Mucosa of rectum (tissue), 2 donors: ENCODE measurements around the gene ZDHHC19.

ENCODE experiments used
- H3K27ac ChIP-seq, 2 donors: one replicate each; pipeline ENCODE4 v1.7.0; 2013; ENCODE audit warnings: inconsistent platforms in 2 of 2, low read depth in 2 of 2, low read length in 2 of 2
- H3K27me3 ChIP-seq, 2 donors: one replicate each; pipeline ENCODE4 v1.7.0; 2013; ENCODE audit warnings: low read length in 2 of 2; ENCODE audit not compliant: control insufficient read depth in 2 of 2, insufficient read depth in 2 of 2
- H3K36me3 ChIP-seq, 2 donors: one replicate each; pipeline ENCODE4 v1.7.0; 2013; ENCODE audit warnings: low read length in 2 of 2; ENCODE audit not compliant: control insufficient read depth in 2 of 2, insufficient read depth in 2 of 2
- H3K4me1 ChIP-seq, 2 donors: one replicate each; pipeline ENCODE4 v1.7.0; 2013; ENCODE audit warnings: low read length in 2 of 2, mild to moderate bottlenecking in 1 of 2; ENCODE audit not compliant: control insufficient read depth in 2 of 2, insufficient read depth in 2 of 2
- H3K4me3 ChIP-seq, 2 donors: one replicate each; pipeline ENCODE4 v1.7.0; 2013; ENCODE audit warnings: low read length in 2 of 2
- H3K9ac ChIP-seq, 2 donors: one replicate each; pipeline ENCODE4 v1.7.0; 2013; ENCODE audit warnings: low read length in 2 of 2, low read depth in 1 of 2, mild to moderate bottlenecking in 1 of 2
- H3K9me3 ChIP-seq, 2 donors: one replicate each; pipeline ENCODE4 v1.7.0; 2013; ENCODE audit warnings: low read length in 2 of 2; ENCODE audit not compliant: control insufficient read depth in 2 of 2
- donor health status: healthy.
- donor health status: Normal muscosa, but diverticular disease.

The ZDHHC19 gene

DNA sequence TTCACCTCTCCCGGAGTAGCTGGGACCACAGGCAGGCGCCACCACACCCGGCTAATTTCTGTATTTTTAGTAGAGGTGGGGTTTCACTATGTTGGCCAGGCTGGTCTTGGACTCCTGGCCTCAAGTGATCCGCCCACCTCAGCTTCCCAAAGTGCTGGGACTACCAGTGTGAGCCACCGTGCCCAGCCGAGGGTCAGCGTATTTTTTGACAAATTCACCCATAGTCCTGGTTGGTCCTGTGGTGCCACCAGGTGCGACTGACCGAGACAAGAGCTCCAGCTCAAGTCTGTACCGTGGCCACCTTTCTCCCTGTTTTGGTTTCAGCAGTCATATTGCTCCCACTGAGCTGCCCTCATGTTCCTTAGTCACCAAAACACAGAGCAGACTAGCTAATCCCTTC lies 13.9 kb upstream of the ZDHHC19 start:
- H3K4me3 ChIP-seq = no peak overlapping the region
- no peaks in the 10 kb centered on the region for H3K9me3 ChIP-seq
- no peak overlapping the region for H3K27ac ChIP-seq
- no peaks in the 10 kb centered on the region for H3K4me1 ChIP-seq
- H3K9ac ChIP-seq = no peak overlapping the region
- no peaks in the 10 kb centered on the region for H3K27me3 ChIP-seq
- H3K36me3 ChIP-seq = peaks cover 0 to 2% of the 10 kb centered on the region in 2 donors

DNA sequence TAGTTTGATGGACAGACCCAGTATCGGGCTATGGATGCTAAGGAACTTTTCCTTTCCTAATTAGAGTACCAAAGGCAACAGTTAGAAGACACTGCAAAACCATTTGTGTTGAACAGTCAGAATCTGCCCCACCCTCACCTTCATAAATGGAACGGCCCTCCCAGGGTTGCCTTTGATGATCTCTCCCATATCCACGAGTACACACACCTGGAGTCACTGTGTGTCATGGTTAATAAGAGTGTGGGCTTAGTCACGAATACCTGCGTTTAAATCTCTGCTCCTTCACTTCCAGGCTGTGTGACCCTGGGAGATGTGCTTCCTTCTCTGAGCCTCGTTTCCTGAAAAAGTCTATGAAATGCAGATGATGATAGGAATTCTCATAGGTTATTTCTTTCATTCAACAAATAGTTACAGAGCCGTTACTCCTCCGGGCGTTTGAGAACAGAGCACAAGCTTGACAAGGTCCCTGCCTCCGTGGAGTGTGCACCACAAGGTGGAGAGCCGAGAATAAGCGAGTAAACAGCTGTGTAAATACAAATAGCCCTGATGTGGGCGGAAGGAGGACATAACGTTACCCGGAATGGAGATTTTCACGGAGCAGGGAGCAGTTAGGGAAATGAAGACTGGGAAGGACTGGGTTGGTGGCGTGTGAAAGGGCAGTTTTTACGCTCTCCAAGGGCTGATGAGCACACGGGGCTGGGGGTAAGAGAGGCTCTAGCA lies 11.8 kb upstream of the ZDHHC19 start:
- peaks cover 0 to 2% of the 10 kb centered on the region in 2 donors for H3K36me3 ChIP-seq

DNA sequence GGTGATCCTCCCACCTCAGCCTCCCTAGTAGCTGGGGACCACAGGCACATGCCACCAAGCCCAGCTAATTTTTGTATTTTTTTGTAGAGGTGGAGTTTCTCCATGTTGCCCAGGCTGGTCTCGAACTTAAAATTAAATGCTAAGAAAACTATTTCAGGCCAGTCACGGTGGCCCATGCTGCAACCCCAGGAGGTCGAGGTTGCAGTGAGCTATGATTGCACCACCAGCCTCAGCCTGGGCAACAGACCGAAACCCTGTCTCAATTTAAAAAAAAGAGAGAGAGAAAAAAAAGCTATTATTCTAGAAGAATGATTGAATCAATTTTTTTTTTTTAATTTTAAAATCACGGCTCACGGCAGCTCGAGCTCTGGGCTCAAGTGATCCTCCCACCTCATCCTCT lies 9.8 kb upstream of the ZDHHC19 start:
- Histone ChIP-seq H3K27ac (no peak overlapping the region), H3K27me3 (no peaks in the 10 kb centered on the region), H3K9ac (no peak overlapping the region), H3K4me1 (peaks cover 16 to 22% of the 10 kb centered on the region in 2 donors), H3K36me3 (no peaks in the 10 kb centered on the region), H3K9me3 (no peaks in the 10 kb centered on the region), H3K4me3 (no peak overlapping the region)

More for the DNA sequence above, 11.8 kb upstream of the ZDHHC19 start:
- Histone ChIP-seq H3K4me3 (no peak overlapping the region), H3K9ac (no peak overlapping the region), H3K27me3 (no peaks in the 10 kb centered on the region), H3K27ac (no peak overlapping the region), H3K4me1 (peaks cover 12 to 14% of the 10 kb centered on the region in 2 donors), H3K9me3 (no peaks in the 10 kb centered on the region)

DNA sequence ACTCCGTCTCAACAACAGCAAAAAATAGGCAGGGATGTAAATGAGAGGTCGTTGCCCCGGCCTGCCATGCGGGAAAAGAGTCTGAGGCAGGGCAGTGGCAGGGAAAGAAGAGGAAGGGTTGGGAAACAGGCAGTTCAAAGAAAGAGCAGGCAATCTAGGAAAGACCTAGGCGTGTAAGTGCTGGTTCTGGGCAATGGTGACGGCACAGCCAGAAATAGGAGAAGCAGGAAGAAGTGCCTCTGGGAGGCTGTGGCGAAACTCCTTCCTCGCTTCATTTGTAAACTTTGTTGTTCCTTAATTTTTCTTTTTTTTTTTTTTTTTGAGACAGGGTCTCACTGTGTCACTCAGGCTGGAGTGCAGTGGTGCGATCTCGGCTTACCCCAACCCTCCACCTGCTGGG lies 9.4 kb upstream of the ZDHHC19 start:
- Histone ChIP-seq H3K4me1 (peaks cover 16 to 22% of the 10 kb centered on the region in 2 donors), H3K4me3 (no peak overlapping the region), H3K36me3 (no peaks in the 10 kb centered on the region), H3K27me3 (no peaks in the 10 kb centered on the region), H3K9me3 (no peaks in the 10 kb centered on the region), H3K27ac (no peak overlapping the region), H3K9ac (no peak overlapping the region)

DNA sequence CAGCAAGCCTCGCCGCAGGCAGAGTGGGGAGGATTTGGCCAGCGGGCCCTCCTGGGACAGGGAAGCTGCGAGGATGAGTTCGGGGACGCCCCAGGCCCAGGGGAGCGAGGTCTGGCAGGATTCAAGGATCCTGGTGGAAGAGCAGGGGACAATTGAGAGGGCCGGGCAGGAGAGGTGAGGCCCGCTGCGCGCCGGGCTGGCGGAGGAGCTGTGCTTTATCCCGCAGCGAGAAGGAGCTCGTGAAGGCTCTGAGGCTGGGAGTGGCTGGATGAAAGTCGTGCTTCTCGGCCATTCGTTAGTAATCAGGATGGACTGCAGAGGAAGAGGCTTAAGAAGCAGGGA lies 8.7 kb upstream of the ZDHHC19 start:
- no peaks in the 10 kb centered on the region for H3K27me3 ChIP-seq
- no peaks in the 10 kb centered on the region for H3K36me3 ChIP-seq
- peak overlapping the region in 1 of 2 donors; percentile 56 for H3K27ac ChIP-seq
- peaks cover 16 to 22% of the 10 kb centered on the region in 2 donors for H3K4me1 ChIP-seq
- no peaks in the 10 kb centered on the region for H3K9me3 ChIP-seq
- H3K9ac ChIP-seq = no peak overlapping the region
- H3K4me3 ChIP-seq = peak overlapping the region in 1 of 2 donors; percentile 78

DNA sequence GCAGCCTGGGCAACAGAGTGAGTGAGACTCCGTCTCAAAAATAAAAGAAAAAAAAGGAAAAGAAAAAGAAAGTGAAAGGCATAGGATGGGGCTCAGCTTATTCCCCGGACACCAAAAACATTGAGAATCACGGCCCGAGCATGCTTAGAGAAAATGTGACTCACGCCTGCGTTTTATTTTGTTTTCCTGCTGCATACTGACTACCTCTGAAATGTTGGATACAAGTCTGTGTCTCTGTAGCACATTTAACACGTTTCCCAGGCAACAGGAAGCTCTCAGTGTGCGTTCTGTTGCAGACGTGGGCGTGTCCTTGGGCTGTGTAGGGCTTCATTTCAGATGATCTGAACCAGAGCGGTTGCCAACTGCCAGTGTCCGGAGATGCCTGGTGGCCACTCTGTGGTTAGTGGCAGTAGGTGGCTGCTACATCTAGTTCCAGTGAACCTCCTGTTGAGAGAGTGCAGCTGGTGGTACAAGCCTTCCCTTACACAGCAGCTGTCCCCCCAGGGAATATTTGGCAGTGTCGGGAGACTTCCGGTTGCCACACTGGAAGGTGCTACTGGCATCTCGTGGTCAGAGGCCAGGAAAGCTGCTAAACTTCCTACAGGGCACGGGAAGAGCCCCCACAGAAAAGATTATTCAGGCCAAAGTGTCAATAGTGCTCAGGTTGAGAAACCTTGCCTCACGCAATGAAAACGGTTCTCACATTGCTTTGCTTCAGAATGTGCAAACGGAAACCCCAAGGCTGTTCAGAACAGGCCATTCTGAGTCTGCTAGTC lies 8.2 kb upstream of the ZDHHC19 start:
- Histone ChIP-seq H3K9ac (no peak overlapping the region), H3K27me3 (no peaks in the 10 kb centered on the region), H3K4me1 (peaks cover 16 to 22% of the 10 kb centered on the region in 2 donors), H3K4me3 (peak overlapping the region; percentile 61 to 78), H3K9me3 (no peaks in the 10 kb centered on the region), H3K27ac (peak overlapping the region in 1 of 2 donors; percentile 56), H3K36me3 (no peaks in the 10 kb centered on the region)

DNA sequence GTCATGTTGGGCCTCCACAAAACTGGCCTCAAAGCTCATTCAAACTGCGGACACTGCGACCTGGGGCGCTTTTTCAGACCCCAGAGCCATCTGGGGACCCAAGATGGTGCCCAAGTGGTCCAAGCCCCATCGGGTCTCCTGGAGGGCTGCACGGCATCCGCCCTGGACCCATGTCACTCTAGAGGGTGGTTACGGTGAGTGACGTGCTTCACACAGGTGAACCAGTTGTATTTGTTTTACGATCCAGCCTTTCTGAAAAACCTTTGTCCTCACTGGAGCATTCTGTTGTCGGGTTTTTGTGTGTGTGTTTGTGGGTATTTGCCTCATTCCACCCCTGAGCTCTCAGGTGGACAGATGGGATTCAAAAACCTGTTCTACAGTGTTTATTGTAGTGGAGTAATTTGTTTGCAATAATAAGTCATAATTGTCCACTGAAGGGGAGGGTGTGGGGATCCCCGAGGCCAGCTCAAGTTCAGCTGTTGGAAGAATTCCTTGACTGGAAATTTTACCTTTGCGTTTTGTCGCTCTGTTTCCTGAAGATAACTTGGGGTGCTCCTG lies 7.0 kb upstream of the ZDHHC19 start:
- no peak overlapping the region for H3K27ac ChIP-seq
- H3K9me3 ChIP-seq = no peaks in the 10 kb centered on the region
- H3K4me3 ChIP-seq = peak overlapping the region in 1 of 2 donors; percentile 59
- H3K36me3 ChIP-seq = no peaks in the 10 kb centered on the region
- H3K4me1 ChIP-seq = peaks cover 16 to 22% of the 10 kb centered on the region in 2 donors
- H3K27me3 ChIP-seq = no peaks in the 10 kb centered on the region
- H3K9ac ChIP-seq = no peak overlapping the region

DNA sequence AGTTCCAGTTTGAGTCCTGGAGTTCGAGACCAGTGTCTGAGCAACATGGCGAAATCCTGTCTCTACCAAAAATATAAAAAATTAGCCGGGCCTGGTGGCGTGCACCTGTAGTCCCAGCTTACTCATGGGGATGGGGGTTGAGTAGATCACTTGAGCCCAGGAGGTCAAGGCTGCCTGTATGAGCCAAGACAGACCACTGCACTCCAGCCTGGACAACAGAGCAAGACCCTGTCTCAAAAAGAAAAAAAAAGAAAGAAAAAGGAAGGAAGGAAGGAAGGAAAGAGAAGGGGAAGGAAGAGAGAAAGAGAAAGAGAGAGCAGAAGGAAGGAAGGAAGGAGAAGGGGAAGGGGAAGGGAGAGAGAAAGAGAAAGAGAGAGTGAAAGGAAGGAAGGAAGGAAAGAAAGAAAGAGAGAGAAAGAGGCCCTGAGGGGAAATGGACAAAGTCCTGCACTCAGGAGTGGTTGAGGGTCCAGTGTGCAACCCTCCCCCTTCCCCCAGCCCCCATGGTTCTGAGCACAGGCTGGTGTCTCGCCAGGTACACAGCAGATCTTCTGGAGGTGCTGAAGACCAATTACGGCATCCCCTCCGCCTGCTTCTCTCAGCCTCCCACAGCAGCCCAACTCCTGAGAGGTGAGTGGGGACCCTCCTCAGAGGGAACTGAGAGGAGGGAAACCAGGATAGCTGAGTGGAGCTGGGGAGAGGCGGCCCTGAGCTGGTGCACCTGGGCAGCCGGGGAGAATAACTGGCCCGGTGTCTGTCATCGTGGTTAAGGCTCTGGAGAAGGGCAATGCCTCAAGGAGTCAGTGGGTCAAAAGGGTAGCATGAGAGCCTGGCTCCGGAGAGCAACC lies 6.3 kb upstream of the ZDHHC19 start:
- H3K9me3 ChIP-seq = no peaks in the 10 kb centered on the region
- H3K27ac ChIP-seq = no peak overlapping the region

DNA sequence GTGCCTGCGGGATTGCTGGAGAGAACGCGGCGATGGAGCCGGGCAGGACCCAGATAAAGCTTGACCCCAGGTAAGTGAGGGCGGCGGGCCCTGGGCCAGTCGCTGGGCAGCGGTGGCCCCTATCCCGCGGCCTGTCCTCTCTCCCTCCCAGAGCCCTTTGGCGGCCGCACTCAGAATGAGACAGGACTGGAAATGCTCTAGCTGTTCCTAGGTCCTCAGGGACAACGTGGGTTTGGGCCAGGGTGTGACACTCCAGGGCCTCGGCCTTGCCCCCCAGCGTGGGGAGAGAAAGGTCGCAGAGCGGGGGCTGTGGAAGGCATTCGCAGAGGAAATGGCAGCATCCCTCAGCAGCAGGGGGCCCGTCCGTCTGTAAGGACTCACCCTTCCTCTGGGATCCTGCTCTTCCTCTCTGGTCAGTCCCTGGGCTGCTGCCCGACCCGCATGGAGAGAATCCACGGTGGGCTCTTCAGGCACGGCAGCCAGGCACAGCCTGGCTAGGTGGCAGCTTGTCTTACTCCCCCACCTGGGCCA lies 5.5 kb upstream of the ZDHHC19 start:
- H3K9ac ChIP-seq = no peak overlapping the region
- peak overlapping the region in 1 of 2 donors; percentile 59 for H3K4me3 ChIP-seq
- H3K36me3 ChIP-seq = no peaks in the 10 kb centered on the region
- H3K9me3 ChIP-seq = no peaks in the 10 kb centered on the region
- peaks cover 16 to 22% of the 10 kb centered on the region in 2 donors for H3K4me1 ChIP-seq
- peak overlapping the region in 1 of 2 donors; percentile 70 for H3K27ac ChIP-seq
- no peaks in the 10 kb centered on the region for H3K27me3 ChIP-seq

More for the DNA sequence above, 6.3 kb upstream of the ZDHHC19 start:
- H3K4me3 ChIP-seq = peak overlapping the region in 1 of 2 donors; percentile 59
- H3K36me3 ChIP-seq = no peaks in the 10 kb centered on the region
- peak overlapping the region in 1 of 2 donors; percentile 14 for H3K9ac ChIP-seq
- H3K4me1 ChIP-seq = peaks cover 16 to 22% of the 10 kb centered on the region in 2 donors
- no peaks in the 10 kb centered on the region for H3K27me3 ChIP-seq
